BE2C (cell line): ENCODE data around the gene TBC1D2B.
A peak's percentile ranks its signal among the peaks of the same experiment; 100 is the strongest.

Experiments used
- DNase-seq: peaks from one replicate; pipeline ENCODE4 v3.0.0-alpha.2; 2020
- H3K27me3 ChIP-seq: fragments of 250-450 bp; sonication (Bioruptor Pico); 2 replicates; pipeline ENCODE4 v1.5.1; 2020; ENCODE audit warnings: mild to moderate bottlenecking
- H3K36me3 ChIP-seq: fragments of 250-450 bp; sonication (Bioruptor Pico); 2 replicates; pipeline ENCODE4 v1.5.1; 2020; ENCODE audit warnings: mild to moderate bottlenecking
- H3K4me1 ChIP-seq: fragments of 250-450 bp; sonication (Bioruptor Pico); 2 replicates; pipeline ENCODE4 v1.5.1; 2020
- H3K4me3 ChIP-seq: 2 replicates; pipeline ENCODE4 v1.5.1; 2011; ENCODE audit warnings: low read depth, low read length
- H3K9me3 ChIP-seq: fragments of 250-450 bp; sonication (Bioruptor Pico); 2 replicates; pipeline ENCODE4 v1.5.1; 2020
- CTCF ChIP-seq: IDR thresholded peaks from 2 replicates; pipeline ENCODE4 v1.5.1; 2012; ENCODE audit warnings: mild to moderate bottlenecking, low read depth, low read length

The TBC1D2B gene

GRCh38 chr15:78063217-78063616 is 14.3 kb downstream of the TBC1D2B start:
- Histone ChIP-seq H3K4me3 (no peak overlapping the region), H3K4me1 (peaks cover 33% of the 10 kb centered on the region), H3K27me3 (no peaks in the 10 kb centered on the region), H3K36me3 (no peaks in the 10 kb centered on the region; the same call in 1 of the 2 replicates), H3K9me3 (no peaks in the 10 kb centered on the region)
- no peak for DNase-seq
- TF ChIP-seq CTCF: no peak

- no peak for TF ChIP-seq CTCF
- no peaks in the 10 kb centered on the region for H3K9me3 ChIP-seq
- no peak for DNase-seq
- H3K4me3 ChIP-seq: peak overlapping the region; percentile 26
- peaks cover 32% of the 10 kb centered on the region for H3K4me1 ChIP-seq
- no peaks in the 10 kb centered on the region; the same call in 1 of the 2 replicates for H3K36me3 ChIP-seq
- H3K27me3 ChIP-seq: no peaks in the 10 kb centered on the region
These were observed 15.5 kb downstream of the TBC1D2B start for GRCh38 chr15:78061963-78062427.

GRCh38 chr15:78060232-78060631 is 17.3 kb downstream of the TBC1D2B start:
- Histone ChIP-seq H3K27me3 (no peaks in the 10 kb centered on the region), H3K36me3 (no peaks in the 10 kb centered on the region; the same call in 1 of the 2 replicates), H3K9me3 (no peaks in the 10 kb centered on the region), H3K4me1 (peaks cover 21% of the 10 kb centered on the region), H3K4me3 (no peak overlapping the region)
- DNase-seq: no peak
- TF ChIP-seq CTCF: no peak

GRCh38 chr15:78059110-78059839 is 18.2 kb downstream of the TBC1D2B start:
- H3K9me3 ChIP-seq: no peaks in the 10 kb centered on the region
- peaks cover 18% of the 10 kb centered on the region for H3K4me1 ChIP-seq
- no peaks in the 10 kb centered on the region for H3K36me3 ChIP-seq
- H3K27me3 ChIP-seq: no peaks in the 10 kb centered on the region
- no peak overlapping the region for H3K4me3 ChIP-seq
- no peak for TF ChIP-seq CTCF
- DNase-seq: no peak

- no peak for TF ChIP-seq CTCF
These were observed 19.0 kb downstream of the TBC1D2B start for GRCh38 chr15:78058401-78058935.

GRCh38 chr15:78057803-78058202 is 19.7 kb downstream of the TBC1D2B start:
- Histone ChIP-seq H3K9me3 (no peaks in the 10 kb centered on the region), H3K4me1 (peaks cover 18% of the 10 kb centered on the region), H3K27me3 (no peaks in the 10 kb centered on the region), H3K4me3 (no peak overlapping the region), H3K36me3 (no peaks in the 10 kb centered on the region)
- DNase-seq: peak; percentile 50
- no peak for TF ChIP-seq CTCF

More at GRCh38 chr15:78058401-78058935, 19.0 kb downstream of the TBC1D2B start:
- Histone ChIP-seq H3K4me1 (peaks cover 18% of the 10 kb centered on the region), H3K4me3 (no peak overlapping the region), H3K9me3 (no peaks in the 10 kb centered on the region), H3K36me3 (no peaks in the 10 kb centered on the region), H3K27me3 (no peaks in the 10 kb centered on the region)
- DNase-seq: no peak
